ENCODE data around the gene EPN3. TPM values are rescaled to one million over a fixed set of nuclear protein-coding genes. Genes with fewer than 3 reads are reported as not detected.

The EPN3 gene
- total and polyA plus RNA-seq, 4 donors = 1.3 to 2.6 (median 2.5) TPM

- Histone ChIP-seq H3K9me3 (ENCODE audit: control insufficient read depth in 4 of 4, insufficient read depth in 3 of 4, low read length in 3 of 4) (no peaks in the 10 kb centered on the region), H3K4me3 (no peak overlapping the region), H3K36me3 (ENCODE audit: control insufficient read depth in 4 of 4, insufficient read depth in 4 of 4, low read length in 4 of 4) (peaks cover 0 to 2% (median 0%) of the 10 kb centered on the region in 4 donors), H3K27me3 (ENCODE audit: control insufficient read depth in 3 of 3, insufficient read depth in 3 of 3, low read length in 2 of 3) (no peaks in the 10 kb centered on the region), H3K9ac (ENCODE audit: insufficient read depth in 1 of 2, low read length in 2 of 2) (no peak overlapping the region), H3K27ac (ENCODE audit: low read depth in 1 of 2, low read length in 1 of 2) (no peak overlapping the region), H3K4me1 (ENCODE audit: control insufficient read depth in 5 of 5, insufficient read depth in 5 of 5, low read length in 5 of 5) (peaks cover 0 to 12% (median 0%) of the 10 kb centered on the region in 5 donors)
- ATAC-seq (ENCODE audit: insufficient read depth, low FRiP score) (no peak), DNase-seq (no peak)
- TF ChIP-seq CTCF (IDR thresholded peaks at IDR 0.05; ENCODE audit: control extremely low read depth, extremely low read depth) = no peak
- WGBS, 2 donors = 58 to 73% methylated on average over 2 of the region's 2 CpGs
These were observed 11.0 kb upstream of the EPN3 start for GRCh38 chr17:50521514-50521913.

GRCh38 chr17:50522766-50523165 is 9.8 kb upstream of the EPN3 start:
- 93% methylated on average over 10 of the region's 10 CpGs for WGBS, 2 donors
- no peak overlapping the region for H3K9ac ChIP-seq (ENCODE audit: insufficient read depth in 1 of 2, low read length in 2 of 2)
- TF ChIP-seq CTCF (IDR thresholded peaks at IDR 0.05; ENCODE audit: control extremely low read depth, extremely low read depth) = no peak

DNA sequence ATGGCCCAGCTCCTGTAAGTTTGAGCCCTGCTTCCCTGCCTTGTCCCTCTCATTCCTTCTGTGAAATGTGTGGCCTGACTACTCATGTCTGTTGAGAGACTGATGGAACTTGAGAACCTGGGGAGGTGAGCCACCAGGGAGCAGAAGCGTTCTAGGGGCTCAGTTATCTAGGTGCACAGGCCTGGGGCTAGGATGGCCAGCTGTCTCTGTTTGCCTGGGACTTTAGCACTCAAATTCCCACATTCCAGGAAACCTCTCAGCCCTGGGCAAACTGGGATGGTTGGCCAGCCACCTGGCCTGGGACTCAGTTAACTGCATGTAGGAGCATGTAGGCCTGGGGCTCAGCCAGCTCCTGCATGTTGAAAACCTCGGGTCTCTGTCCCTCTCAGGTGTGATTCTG is 9.3 kb upstream of the EPN3 start:
- Histone ChIP-seq H3K36me3 (ENCODE audit: control insufficient read depth in 4 of 4, insufficient read depth in 4 of 4, low read length in 4 of 4) (peaks cover 0 to 2% (median 0%) of the 10 kb centered on the region in 4 donors), H3K9me3 (ENCODE audit: control insufficient read depth in 4 of 4, insufficient read depth in 3 of 4, low read length in 3 of 4) (no peaks in the 10 kb centered on the region), H3K27ac (ENCODE audit: low read depth in 1 of 2, low read length in 1 of 2) (no peak overlapping the region), H3K27me3 (ENCODE audit: control insufficient read depth in 3 of 3, insufficient read depth in 3 of 3, low read length in 2 of 3) (no peaks in the 10 kb centered on the region), H3K4me3 (no peak overlapping the region), H3K4me1 (ENCODE audit: control insufficient read depth in 5 of 5, insufficient read depth in 5 of 5, low read length in 5 of 5) (peaks cover 0 to 8% (median 0%) of the 10 kb centered on the region in 5 donors), H3K9ac (ENCODE audit: insufficient read depth in 1 of 2, low read length in 2 of 2) (no peak overlapping the region)
- 82 to 91% methylated on average over 2 of the region's 2 CpGs for WGBS, 2 donors
- DNase-seq (no peak), ATAC-seq (ENCODE audit: insufficient read depth, low FRiP score) (no peak)
- no peak for TF ChIP-seq CTCF (IDR thresholded peaks at IDR 0.05; ENCODE audit: control extremely low read depth, extremely low read depth)

More at GRCh38 chr17:50522766-50523165, 9.8 kb upstream of the EPN3 start:
- Histone ChIP-seq H3K4me3 (no peak overlapping the region), H3K36me3 (ENCODE audit: control insufficient read depth in 4 of 4, insufficient read depth in 4 of 4, low read length in 4 of 4) (peaks cover 0 to 2% (median 0%) of the 10 kb centered on the region in 4 donors), H3K4me1 (ENCODE audit: control insufficient read depth in 5 of 5, insufficient read depth in 5 of 5, low read length in 5 of 5) (peaks cover 0 to 12% (median 0%) of the 10 kb centered on the region in 5 donors), H3K27ac (ENCODE audit: low read depth in 1 of 2, low read length in 1 of 2) (no peak overlapping the region), H3K9me3 (ENCODE audit: control insufficient read depth in 4 of 4, insufficient read depth in 3 of 4, low read length in 3 of 4) (no peaks in the 10 kb centered on the region), H3K27me3 (ENCODE audit: control insufficient read depth in 3 of 3, insufficient read depth in 3 of 3, low read length in 2 of 3) (no peaks in the 10 kb centered on the region)
- DNase-seq = no peak
- no peak for ATAC-seq (ENCODE audit: insufficient read depth, low FRiP score)

GRCh38 chr17:50524838-50525237 is 7.7 kb upstream of the EPN3 start:
- no peaks in the 10 kb centered on the region for H3K27me3 ChIP-seq (ENCODE audit: control insufficient read depth in 3 of 3, insufficient read depth in 3 of 3, low read length in 2 of 3)
- no peaks in the 10 kb centered on the region for H3K9me3 ChIP-seq (ENCODE audit: control insufficient read depth in 4 of 4, insufficient read depth in 3 of 4, low read length in 3 of 4)
- H3K4me3 ChIP-seq = no peak overlapping the region
- WGBS, 2 donors = 91 to 92% methylated on average over 18 of the region's 18 CpGs
- DNase-seq (no peak), ATAC-seq (ENCODE audit: insufficient read depth, low FRiP score) (no peak)
- no peaks in the 10 kb centered on the region for H3K4me1 ChIP-seq (ENCODE audit: control insufficient read depth in 5 of 5, insufficient read depth in 5 of 5, low read length in 5 of 5)
- H3K27ac ChIP-seq (ENCODE audit: low read depth in 1 of 2, low read length in 1 of 2) = no peak overlapping the region
- peaks cover 0 to 2% (median 0%) of the 10 kb centered on the region in 4 donors for H3K36me3 ChIP-seq (ENCODE audit: control insufficient read depth in 4 of 4, insufficient read depth in 4 of 4, low read length in 4 of 4)
- no peak for TF ChIP-seq CTCF (IDR thresholded peaks at IDR 0.05; ENCODE audit: control extremely low read depth, extremely low read depth)
- H3K9ac ChIP-seq (ENCODE audit: insufficient read depth in 1 of 2, low read length in 2 of 2) = no peak overlapping the region

All from lung (tissue), 12 donors.